Prostate gland (tissue), 2 donors: Measurements from ENCODE around the gene UNC5A. TPM values are rescaled to one million over a fixed set of nuclear protein-coding genes. Genes with fewer than 3 reads are reported as not detected.

ENCODE experiments used
- DNase-seq: peaks from one replicate; pipeline ENCODE4 v3.0.0-alpha.2; 2019; ENCODE audit warnings: low spot score
- H3K27ac ChIP-seq, 2 donors: fragments of 200-600 bp; sonication (generic); 2 replicates each; pipeline ENCODE4 v1.5.1; 2017 to 2019
- H3K27me3 ChIP-seq: fragments of 200-600 bp; sonication (generic); replicated peaks from 2 replicates; pipeline ENCODE4 v1.5.1; 2019; ENCODE audit not compliant: insufficient read depth
- H3K36me3 ChIP-seq, 2 donors: fragments of 200-600 bp; sonication (generic); 1 replicate in 1 of 2; 2 replicates in 1 of 2; pipeline versions ENCODE4 v1.5.1 to v1.8.1; 2017 to 2019
- H3K4me1 ChIP-seq: fragments of 200-600 bp; sonication (generic); replicated peaks from 2 replicates; pipeline ENCODE4 v1.5.1; 2019
- H3K4me3 ChIP-seq, 2 donors: fragments of 200-600 bp; sonication (generic); 2 replicates each; pipeline ENCODE4 v1.5.1; 2017 to 2019
- H3K9me3 ChIP-seq: fragments of 200-600 bp; sonication (generic); 2 replicates; pipeline ENCODE4 v1.5.1; 2017
- CTCF ChIP-seq, 4 experiments: fragments of 200-600 bp in 2 of 4; fragments of 450-650 bp in 2 of 4; sonication (generic) in 2 of 4; IDR thresholded peaks; 1 replicate in 3 of 4; 2 replicates in 1 of 4; pipeline ENCODE4 v1.5.1; 2016 to 2019; ENCODE audit warnings: antibody characterized with exemption in 4 of 4, mild to moderate bottlenecking in 2 of 4, moderate library complexity in 2 of 4
- POLR2A ChIP-seq: fragments of 450-650 bp; IDR thresholded peaks from one replicate; pipeline ENCODE4 v1.6.1; 2016; ENCODE audit warnings: antibody characterized with exemption, mild to moderate bottlenecking
- POLR2AphosphoS5 ChIP-seq: sonication (generic); formaldehyde crosslinking; IDR thresholded peaks from one replicate; pipeline ENCODE4 v1.6.1; 2017; ENCODE audit warnings: antibody characterized with exemption
- WGBS: methylation state at CpG from one replicate; pipeline ENCODE4 v1.1.5; 2018; 5-methylcytosine and 5-hydroxymethylcytosine counted together
- intact Hi-C: fragments of 100-400 bp; cut with DNase I; formaldehyde crosslinking; loops from one replicate; pipeline ENCODE4 v1.14.2; 2022
- total RNA-seq, 2 donors: library from RNA; depleted of rRNA; stranded (reverse); fragments of >200 nt; gene quantifications; one replicate each; pipeline ENCODE4 v1.1.0, GENCODE V29; 2016

Gene UNC5A
- total RNA-seq, 2 donors from 2014 or later: 0.18 to 1.5 TPM

GRCh38 chr5:176769911-176770310 is 40.4 kb upstream of the UNC5A start:
- TF ChIP-seq POLR2A: no peak
- TF ChIP-seq CTCF (IDR thresholded peaks at IDR 0.05): no peak
- TF ChIP-seq POLR2AphosphoS5: no peak
- H3K36me3 ChIP-seq: no peaks in the 10 kb centered on the region
- no peak overlapping the region for H3K4me3 ChIP-seq
- peaks cover 6% of the 10 kb centered on the region for H3K27me3 ChIP-seq
- DNase-seq: no peak
- intact Hi-C loops: no loop called here
- H3K9me3 ChIP-seq: no peaks in the 10 kb centered on the region
- H3K27ac ChIP-seq: no peak overlapping the region
- H3K4me1 ChIP-seq: no peaks in the 10 kb centered on the region
- WGBS: 81% methylated on average over 9 of the region's 9 CpGs

GRCh38 chr5:176770431-176770830 is 39.9 kb upstream of the UNC5A start:
- DNase-seq: no peak
- WGBS: 91% methylated on average over 8 of the region's 8 CpGs
- no peak overlapping the region for H3K4me3 ChIP-seq
- no peak for TF ChIP-seq POLR2A
- no peak for TF ChIP-seq CTCF (IDR thresholded peaks at IDR 0.05)
- no peak for TF ChIP-seq POLR2AphosphoS5
- no peaks in the 10 kb centered on the region for H3K4me1 ChIP-seq
- no peaks in the 10 kb centered on the region for H3K36me3 ChIP-seq
- H3K9me3 ChIP-seq: no peaks in the 10 kb centered on the region
- H3K27me3 ChIP-seq: peaks cover 5% of the 10 kb centered on the region
- intact Hi-C loops: no loop called here
- no peak overlapping the region for H3K27ac ChIP-seq

DNA sequence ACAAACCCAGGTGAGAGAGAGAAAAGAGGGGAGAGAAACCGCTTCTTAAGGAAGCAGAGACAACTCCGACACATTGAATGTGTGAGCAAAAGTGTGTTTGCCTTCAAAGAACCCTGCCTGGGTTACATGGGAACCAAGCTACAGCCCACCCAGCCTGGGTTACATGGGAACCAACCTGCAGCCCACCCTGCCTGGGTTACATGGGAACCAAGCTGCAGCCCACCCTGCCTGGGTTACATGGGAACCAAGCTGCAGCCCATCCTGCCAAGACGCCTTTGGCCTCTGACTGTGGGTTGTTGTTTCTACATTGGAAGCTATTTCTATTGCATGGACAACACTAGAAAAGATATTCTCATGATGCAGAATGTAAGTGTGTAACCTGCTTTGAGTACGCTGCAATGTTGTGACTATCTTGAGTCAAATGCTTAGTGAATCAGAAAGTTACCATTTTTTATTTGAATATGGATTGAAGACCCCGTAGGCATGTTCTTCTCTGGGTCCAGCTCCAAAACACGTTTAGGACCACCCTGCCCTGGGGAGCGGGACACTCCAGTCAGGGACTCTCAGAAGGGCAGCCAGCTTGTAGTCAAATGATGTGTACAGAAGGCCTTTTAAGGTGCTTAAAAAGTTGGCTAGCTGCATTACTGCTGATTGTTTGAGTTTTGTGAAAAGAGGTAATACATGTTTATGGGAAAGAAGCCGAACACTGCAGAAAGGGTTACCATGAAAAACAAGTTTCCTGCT is 39.1 kb upstream of the UNC5A start:
- no peak overlapping the region for H3K27ac ChIP-seq
- TF ChIP-seq CTCF (IDR thresholded peaks at IDR 0.05) (no peak), POLR2AphosphoS5 (no peak), POLR2A (no peak)
- peaks cover 4% of the 10 kb centered on the region for H3K27me3 ChIP-seq
- WGBS: 80% methylated on average over 8 of the region's 8 CpGs
- H3K36me3 ChIP-seq: no peaks in the 10 kb centered on the region
- intact Hi-C loops: no loop called here
- H3K9me3 ChIP-seq: no peaks in the 10 kb centered on the region
- H3K4me1 ChIP-seq: no peaks in the 10 kb centered on the region
- DNase-seq: no peak
- H3K4me3 ChIP-seq: no peak overlapping the region

DNA sequence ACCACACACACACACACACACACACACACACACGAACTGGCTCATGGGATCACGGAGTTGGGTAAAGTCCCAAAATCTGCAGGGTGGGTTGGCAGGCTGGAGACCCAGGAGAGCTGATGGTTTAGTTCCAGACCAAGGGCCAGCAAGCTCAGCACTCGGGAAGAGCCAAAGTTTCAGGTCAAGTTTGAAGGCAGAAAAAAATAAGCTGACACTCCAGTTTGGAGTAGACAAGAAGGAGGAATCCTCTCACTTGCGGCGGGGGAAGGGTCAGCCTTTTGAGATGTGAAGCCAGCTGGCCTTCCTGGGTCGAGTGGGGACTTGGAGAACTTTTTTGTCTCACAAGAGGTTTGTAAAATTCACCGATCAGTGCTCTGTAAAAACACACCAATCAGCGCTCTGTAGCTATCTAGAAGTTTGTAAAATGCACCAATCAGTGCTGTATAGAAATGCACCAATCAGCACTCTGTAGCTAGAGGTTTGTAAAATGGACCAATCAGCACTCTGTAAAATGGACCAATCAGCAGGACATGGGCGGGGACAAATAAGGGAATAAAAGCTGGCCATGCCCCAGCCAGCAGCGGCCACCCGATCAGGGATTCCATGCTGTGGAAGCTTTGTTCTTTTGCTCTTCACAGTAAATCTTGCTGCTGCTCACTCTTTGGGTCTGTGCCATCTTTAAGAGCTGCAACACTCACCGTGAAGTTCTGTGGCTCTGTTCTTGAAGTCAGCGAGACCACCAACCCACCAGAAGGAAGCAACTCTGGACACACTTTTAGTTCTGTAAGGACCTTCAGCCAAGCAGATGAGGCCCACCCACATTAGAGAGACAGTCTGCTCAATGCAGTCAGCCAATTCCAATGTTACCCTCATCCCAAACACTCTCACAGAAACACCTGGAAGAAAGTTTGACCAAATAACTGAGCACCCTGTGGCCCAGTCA is 37.8 kb upstream of the UNC5A start:
- Histone ChIP-seq H3K9me3 (no peaks in the 10 kb centered on the region), H3K27ac (no peak overlapping the region), H3K4me1 (no peaks in the 10 kb centered on the region), H3K4me3 (no peak overlapping the region), H3K27me3 (peaks cover 4% of the 10 kb centered on the region), H3K36me3 (no peaks in the 10 kb centered on the region)
- no peak for DNase-seq
- intact Hi-C loops: no loop called here
- WGBS: 69% methylated on average over 12 of the region's 13 CpGs
- TF ChIP-seq CTCF (IDR thresholded peaks at IDR 0.05) (no peak), POLR2AphosphoS5 (no peak), POLR2A (no peak)
